SK-N-SH treated with all-trans-retinoic acid at 6 μM for 48 hours (cell line): Measurements from ENCODE around the gene ST6GALNAC1.

Source experiments
- TCF4 ChIP-seq: fragments of 250-450 bp; sonication (Bioruptor Pico); IDR thresholded peaks from 2 replicates; pipeline ENCODE4 v1.8.0; 2021; ENCODE audit warnings: mild to moderate bottlenecking, moderate library complexity, borderline replicate concordance
- TOX ChIP-seq: fragments of 250-450 bp; sonication (Bioruptor Pico); IDR thresholded peaks from 2 replicates; pipeline ENCODE4 v1.8.0; 2021; ENCODE audit warnings: mild to moderate bottlenecking, moderate library complexity, borderline replicate concordance
- ZFP3 ChIP-seq: fragments of 250-450 bp; sonication (Bioruptor Pico); IDR thresholded peaks from 2 replicates; pipeline ENCODE4 v1.5.0; 2020; ENCODE audit warnings: mild to moderate bottlenecking, moderate library complexity
- TF ChIP-seq, protein P1 (sequence below): fragments of 250-450 bp; sonication (Bioruptor Pico); IDR thresholded peaks from 2 replicates; pipeline ENCODE4 v1.8.0; 2020; ENCODE audit warnings: mild to moderate bottlenecking, moderate library complexity, borderline replicate concordance

DNA sequence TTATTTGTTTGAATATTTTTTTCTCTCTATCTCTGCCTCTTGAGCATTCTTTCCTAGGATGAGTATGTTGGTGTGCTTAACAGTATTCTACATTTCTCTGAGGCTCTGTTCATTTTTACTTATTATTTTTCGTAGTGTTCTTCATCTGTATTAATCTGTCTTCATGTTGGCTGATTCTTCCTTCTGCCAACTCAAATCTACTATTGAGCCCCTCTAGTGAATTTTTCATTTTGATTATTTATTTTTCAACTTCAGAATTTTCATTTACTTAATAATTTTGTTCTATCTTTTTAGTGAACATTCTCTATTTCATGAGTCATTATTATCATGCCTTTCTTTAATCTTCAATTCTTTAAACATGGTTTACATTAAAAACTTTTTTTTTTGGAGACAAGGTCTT is 3.2 kb upstream of the ST6GALNAC1 start:
- no peak for TF ChIP-seq TOX (CRISPR knock-in tag)
- no peak for TF ChIP-seq ZFP3 (CRISPR knock-in tag)
- TF ChIP-seq TCF4 (CRISPR knock-in tag), result no peak
- TF ChIP-seq, protein P1, sequence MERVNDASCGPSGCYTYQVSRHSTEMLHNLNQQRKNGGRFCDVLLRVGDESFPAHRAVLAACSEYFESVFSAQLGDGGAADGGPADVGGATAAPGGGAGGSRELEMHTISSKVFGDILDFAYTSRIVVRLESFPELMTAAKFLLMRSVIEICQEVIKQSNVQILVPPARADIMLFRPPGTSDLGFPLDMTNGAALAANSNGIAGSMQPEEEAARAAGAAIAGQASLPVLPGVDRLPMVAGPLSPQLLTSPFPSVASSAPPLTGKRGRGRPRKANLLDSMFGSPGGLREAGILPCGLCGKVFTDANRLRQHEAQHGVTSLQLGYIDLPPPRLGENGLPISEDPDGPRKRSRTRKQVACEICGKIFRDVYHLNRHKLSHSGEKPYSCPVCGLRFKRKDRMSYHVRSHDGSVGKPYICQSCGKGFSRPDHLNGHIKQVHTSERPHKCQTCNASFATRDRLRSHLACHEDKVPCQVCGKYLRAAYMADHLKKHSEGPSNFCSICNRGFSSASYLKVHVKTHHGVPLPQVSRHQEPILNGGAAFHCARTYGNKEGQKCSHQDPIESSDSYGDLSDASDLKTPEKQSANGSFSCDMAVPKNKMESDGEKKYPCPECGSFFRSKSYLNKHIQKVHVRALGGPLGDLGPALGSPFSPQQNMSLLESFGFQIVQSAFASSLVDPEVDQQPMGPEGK (CRISPR knock-in tag), result no peak
